NCI-H1417 treated with DMSO at 0.1 percent for 48 hours (cell line): ENCODE data around the gene GNPTG.

Experiments used
- DNase-seq: peaks from one replicate; lab custom pipeline; 2025; lab: John Stamatoyannopoulos, UW

GNPTG gene

DNA sequence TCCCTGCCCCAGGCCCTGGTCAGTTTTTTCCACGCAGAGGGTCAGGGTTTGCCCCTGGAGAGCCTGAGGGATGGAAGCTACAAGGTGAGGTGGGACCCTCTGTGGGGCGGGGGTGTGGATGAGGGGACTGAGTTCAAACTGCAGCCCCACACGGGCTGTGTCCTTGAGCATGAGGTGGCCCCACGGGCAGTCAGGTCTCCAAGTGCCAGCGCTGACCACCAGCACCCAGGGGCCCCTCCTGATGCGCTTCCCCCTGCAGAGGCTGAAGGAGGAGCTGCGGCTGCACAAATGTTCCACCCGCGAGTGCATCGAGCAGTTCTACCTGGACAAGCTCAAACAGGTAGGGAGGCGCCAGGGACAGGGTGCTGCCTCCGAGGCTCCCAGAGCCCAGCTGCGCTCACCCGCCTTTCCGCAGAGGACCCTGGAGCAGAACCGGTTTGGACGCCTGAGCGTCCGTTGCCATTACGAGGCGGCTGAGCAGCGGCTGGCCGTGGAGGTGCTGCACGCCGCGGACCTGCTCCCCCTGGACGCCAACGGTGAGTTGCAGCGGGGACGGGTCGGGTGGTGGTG is 4.4 kb upstream of the GNPTG start:
- DNase-seq = no peak

- DNase-seq = no peak
These were observed 3.8 kb upstream of the GNPTG start for GRCh38 chr16:1347962-1348361.

DNA sequence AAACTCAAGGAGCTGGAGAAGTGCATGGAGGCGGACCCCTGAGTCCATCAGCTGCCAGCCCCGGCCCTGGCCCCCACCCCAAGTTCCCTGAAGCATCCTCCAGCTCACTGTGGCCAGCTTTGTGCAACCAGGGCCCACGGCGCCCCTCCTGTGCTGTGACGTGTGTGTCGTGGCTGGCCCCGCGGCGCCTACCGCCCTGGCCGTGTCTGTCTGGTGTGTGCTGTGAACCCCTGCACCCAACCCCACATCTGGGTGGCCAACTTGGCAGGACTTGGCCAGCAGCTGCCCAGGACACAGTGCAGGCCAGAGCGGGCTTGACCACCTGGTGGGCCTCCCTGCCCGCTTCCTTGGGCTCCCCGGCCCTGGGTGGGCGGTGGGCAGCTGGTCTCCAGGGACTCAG is 3.3 kb upstream of the GNPTG start:
- no peak for DNase-seq

DNA sequence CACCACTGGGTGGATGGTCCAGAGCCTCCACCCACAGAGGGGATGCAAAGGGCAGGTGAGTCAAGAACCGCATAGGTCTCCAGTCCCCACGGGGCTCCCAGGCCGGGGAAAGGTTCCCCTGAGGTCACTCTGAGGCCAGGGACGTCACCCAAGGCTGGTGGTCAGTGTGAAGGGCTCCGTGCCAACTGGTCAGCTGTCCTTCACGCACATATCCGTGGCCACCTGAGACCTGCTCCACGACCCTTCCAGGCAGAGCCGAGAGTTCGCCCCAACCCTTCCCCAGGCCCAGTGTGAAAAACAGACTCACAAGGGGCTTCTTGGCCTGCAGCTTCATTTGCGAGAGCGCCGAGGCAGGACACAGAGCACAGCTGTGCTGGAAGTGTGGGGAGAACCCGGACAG is 2.8 kb upstream of the GNPTG start:
- DNase-seq = no peak

- DNase-seq = no peak
These were observed 2.4 kb upstream of the GNPTG start for GRCh38 chr16:1349351-1349750.

GRCh38 chr16:1349951-1350350 is 1.8 kb upstream of the GNPTG start:
- DNase-seq = no peak

- DNase-seq = no peak
These were observed 1.0 kb upstream of the GNPTG start for GRCh38 chr16:1350691-1351090.

DNA sequence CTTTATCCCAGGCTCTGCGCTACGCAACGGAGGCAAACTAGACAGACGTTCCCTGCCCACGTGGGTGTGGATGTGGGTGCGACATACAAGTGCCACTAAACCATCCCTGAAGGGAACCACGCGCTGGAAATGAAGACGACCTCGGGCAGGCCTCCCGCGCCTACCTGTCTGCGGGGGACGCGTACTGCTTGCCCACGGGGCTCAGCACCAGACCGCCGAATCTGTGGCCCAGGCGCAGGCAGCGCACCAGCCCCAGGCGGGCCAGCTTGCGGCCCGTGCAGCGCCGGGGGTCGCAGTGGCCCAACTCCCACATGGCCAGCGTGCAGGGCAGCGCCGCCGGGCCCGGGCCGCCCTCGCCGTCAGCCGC is 533 bp upstream of the GNPTG start:
- no peak for DNase-seq

- DNase-seq = no peak
These were observed 3.2 kb downstream of the GNPTG start for GRCh38 chr16:1354815-1355540.

- no peak for DNase-seq
These were observed 3.9 kb downstream of the GNPTG start for GRCh38 chr16:1355591-1355990.

GRCh38 chr16:1356061-1356900 is 4.5 kb downstream of the GNPTG start:
- DNase-seq = no peak

DNA sequence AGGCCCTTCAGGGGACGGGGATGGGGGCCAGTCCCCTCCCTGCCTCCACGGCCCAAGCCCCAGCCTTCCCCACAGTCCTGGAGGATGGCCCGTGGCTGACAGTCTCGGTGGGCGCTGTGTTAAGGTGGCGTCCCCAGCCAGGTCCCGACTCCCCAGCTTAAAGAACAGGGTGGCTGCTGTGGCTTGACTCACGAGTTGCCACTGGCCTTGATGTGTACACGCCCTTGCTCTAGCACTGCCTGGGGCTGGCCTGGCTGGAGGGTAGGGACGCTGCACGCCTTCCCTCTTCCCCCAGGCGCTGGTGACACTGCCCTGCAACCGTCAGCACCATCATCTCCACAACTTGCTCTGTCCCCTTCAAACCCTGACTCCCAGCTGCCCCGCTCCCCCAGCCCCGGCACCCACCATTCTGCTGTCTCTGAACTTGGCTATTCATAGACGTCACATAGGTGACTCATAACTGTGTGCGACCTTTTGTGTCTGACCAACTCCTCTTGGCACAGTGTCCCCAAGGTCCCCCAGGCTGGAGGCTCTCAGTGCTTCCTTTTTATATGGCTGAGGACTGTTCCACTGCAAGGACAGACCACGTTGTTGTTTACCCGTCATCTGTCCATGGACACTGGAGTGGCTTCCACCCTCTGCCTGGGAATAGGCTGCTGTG is 6.3 kb downstream of the GNPTG start:
- DNase-seq = no peak

GRCh38 chr16:1361685-1362360 is 10.1 kb downstream of the GNPTG start:
- DNase-seq = no peak

DNA sequence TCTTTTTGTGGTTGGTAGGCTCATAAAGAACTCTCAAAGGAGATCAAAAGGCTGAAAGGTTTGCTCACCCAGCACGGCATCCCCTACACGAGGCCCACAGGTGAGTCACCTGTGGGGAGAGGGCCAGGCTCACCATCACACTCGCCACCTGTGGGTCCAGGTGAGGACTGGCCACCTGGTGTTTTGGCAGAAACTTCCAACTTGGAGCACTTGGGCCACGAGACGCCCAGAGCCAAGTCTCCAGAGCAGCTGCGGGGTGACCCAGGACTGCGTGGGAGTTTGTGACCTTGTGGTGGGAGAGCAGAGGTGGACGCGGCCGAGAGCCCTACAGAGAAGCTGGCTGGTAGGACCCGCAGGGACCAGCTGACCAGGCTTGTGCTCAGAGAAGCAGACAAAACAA is 11.1 kb downstream of the GNPTG start:
- DNase-seq = no peak

DNA sequence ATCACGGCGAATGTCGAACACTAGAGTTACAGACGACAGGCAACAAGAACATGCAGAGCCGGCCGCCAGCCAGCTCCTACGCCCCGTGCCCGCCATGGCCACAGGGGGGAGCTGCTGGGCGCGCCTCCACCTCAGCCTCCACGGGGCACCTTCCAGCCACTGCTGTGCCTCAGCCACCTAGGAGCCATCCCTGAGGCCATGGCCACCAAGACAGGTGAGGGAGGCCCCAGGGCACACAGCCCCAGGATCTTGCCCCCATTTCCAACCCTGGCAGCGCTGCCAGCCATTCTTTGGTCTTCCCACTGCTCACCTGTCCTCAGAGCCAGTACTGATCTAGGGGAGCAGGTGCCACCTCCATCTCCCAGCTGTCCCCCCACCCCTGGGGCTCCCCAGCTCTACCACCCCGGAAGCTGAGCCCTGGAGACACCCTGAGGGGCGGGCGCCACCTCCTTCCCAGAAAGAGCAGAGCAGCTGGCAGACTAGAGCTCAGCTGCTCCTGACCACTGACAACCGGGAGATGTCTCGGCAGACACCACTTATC is 11.8 kb downstream of the GNPTG start:
- no peak for DNase-seq

GRCh38 chr16:1364510-1364909 is 12.8 kb downstream of the GNPTG start:
- no peak for DNase-seq

DNA sequence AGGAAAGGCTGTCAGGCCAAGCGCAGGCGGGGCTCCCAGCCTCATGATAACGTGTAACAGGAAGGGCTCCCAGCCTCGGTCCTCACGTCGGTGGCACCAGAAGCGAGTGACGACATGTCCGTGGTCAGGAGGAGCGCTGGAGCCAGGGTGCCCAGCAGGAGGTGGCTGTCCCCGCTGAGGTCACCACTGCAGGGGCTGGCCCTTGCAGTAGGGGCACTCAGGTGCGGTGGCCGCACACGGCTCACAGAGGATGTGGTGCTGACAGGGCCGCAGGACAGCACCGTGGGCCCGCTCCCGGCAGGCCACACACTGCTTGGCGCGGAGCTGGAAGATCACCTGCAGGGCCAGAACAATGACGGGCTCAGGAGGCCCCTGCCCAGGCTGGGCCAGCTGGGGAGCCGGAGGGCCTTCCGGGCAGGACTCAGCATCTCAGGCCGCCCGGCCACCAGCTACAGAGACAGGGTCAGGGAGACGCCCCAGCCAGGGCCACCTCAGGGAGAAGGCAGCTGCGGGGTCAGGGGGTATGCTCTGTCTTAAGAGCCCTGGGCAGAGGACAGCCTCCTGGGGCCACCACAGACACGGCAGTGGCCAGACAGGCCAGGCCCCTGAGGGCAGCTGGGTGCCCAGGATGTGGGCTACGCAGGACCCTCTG is 14.5 kb downstream of the GNPTG start:
- DNase-seq = no peak

- peak; percentile 39 for DNase-seq
These were observed 15.1 kb downstream of the GNPTG start for GRCh38 chr16:1366712-1367299.

- DNase-seq = no peak
These were observed 15.9 kb downstream of the GNPTG start for GRCh38 chr16:1367486-1368174.
